Osteoblast (primary cell): ENCODE results near the gene GMCL1. TPM values are rescaled to one million over a fixed set of nuclear protein-coding genes. Genes with fewer than 3 reads are reported as not detected.

Source experiments
- DNase-seq: peaks from one replicate; pipeline ENCODE4 v3.0.0; 2011; ENCODE audit warnings: low spot score, mixed read lengths; ENCODE audit not compliant: insufficient read length; ENCODE audit errors: missing footprints
- H2AFZ ChIP-seq: 2 replicates; pipeline ENCODE4 v1.6.0; 2011; ENCODE audit warnings: mild to moderate bottlenecking, low read length
- H3K27ac ChIP-seq: 2 replicates; pipeline ENCODE4 v1.5.1; 2011; ENCODE audit warnings: mild to moderate bottlenecking, low read depth, low read length, moderate library complexity
- H3K27me3 ChIP-seq: 2 replicates; pipeline ENCODE4 v1.6.0; 2012; ENCODE audit warnings: mild to moderate bottlenecking, control low read depth, inconsistent platforms, low read length, moderate library complexity; ENCODE audit not compliant: insufficient read depth
- H3K36me3 ChIP-seq: 2 replicates; pipeline ENCODE4 v1.5.1; 2011; ENCODE audit warnings: mild to moderate bottlenecking, low read length, control low read depth, moderate library complexity; ENCODE audit not compliant: insufficient read depth
- H3K4me1 ChIP-seq: 2 replicates; pipeline ENCODE4 v1.5.1; 2011; ENCODE audit warnings: mild to moderate bottlenecking, low read length, control low read depth, moderate library complexity; ENCODE audit not compliant: insufficient read depth
- H3K4me2 ChIP-seq: 2 replicates; pipeline ENCODE4 v1.6.0; 2011; ENCODE audit warnings: mild to moderate bottlenecking, low read length; ENCODE audit not compliant: insufficient read depth
- H3K4me3 ChIP-seq: fragments of 200-600 bp; sonication (generic); 3 replicates; pipeline ENCODE4 v1.5.1; 2012; ENCODE audit warnings: mild to moderate bottlenecking, low read length, inconsistent platforms; ENCODE audit not compliant: insufficient read depth
- H3K79me2 ChIP-seq: 2 replicates; pipeline ENCODE4 v1.6.0; 2012; ENCODE audit warnings: mild to moderate bottlenecking, low read length, control low read depth, inconsistent platforms; ENCODE audit not compliant: insufficient read depth
- H3K9me3 ChIP-seq: 2 replicates; pipeline ENCODE4 v1.5.1; 2011; ENCODE audit warnings: low read depth, low read length, control low read depth
- H4K20me1 ChIP-seq: 2 replicates; pipeline ENCODE4 v1.6.0; 2012; ENCODE audit warnings: mild to moderate bottlenecking, low read length, control low read depth; ENCODE audit not compliant: insufficient read depth
- total RNA-seq: library from RNA; depleted of rRNA; stranded (reverse); fragments of >200 nt; gene quantifications from 2 replicates; pipeline ENCODE4 v1.2.3, GENCODE V29; 2012
- TF ChIP-seq, protein P1 (sequence below): IDR thresholded peaks from 2 replicates; pipeline ENCODE4 v1.5.1; 2011; ENCODE audit warnings: mild to moderate bottlenecking, low read depth, low read length, moderate library complexity; ENCODE audit errors: extremely low read depth

Gene GMCL1
- total RNA-seq, 1 donor, result 8.7 TPM

DNA sequence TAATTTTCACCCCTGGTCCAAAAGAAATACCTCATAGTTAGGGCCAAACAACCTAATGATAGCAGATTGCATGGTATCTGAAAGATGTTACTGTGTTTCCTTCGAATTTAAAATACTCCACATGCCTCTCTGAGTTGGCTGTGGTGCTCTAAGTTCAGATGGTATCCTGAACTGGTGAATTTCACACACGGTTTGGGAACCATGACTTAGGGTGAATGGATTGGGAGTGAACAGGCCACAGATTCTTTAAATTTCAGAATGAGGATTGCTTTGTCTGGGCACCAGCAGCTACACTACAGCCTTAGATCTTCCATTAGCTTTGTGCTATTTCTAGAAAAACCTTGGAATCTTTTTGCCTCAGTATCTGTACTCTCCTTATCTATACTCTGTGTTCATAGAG is 6.2 kb downstream of the GMCL1 start:
- Histone ChIP-seq H3K27me3 (no peaks in the 10 kb centered on the region), H4K20me1 (no peaks in the 10 kb centered on the region), H3K79me2 (peaks cover 47% of the 10 kb centered on the region), H2AFZ (no peak overlapping the region), H3K9me3 (no peaks in the 10 kb centered on the region), H3K4me1 (peaks cover 3% of the 10 kb centered on the region), H3K4me3 (no peak overlapping the region), H3K27ac (no peak overlapping the region), H3K4me2 (no peak overlapping the region), H3K36me3 (no peaks in the 10 kb centered on the region)
- TF ChIP-seq, protein P1, sequence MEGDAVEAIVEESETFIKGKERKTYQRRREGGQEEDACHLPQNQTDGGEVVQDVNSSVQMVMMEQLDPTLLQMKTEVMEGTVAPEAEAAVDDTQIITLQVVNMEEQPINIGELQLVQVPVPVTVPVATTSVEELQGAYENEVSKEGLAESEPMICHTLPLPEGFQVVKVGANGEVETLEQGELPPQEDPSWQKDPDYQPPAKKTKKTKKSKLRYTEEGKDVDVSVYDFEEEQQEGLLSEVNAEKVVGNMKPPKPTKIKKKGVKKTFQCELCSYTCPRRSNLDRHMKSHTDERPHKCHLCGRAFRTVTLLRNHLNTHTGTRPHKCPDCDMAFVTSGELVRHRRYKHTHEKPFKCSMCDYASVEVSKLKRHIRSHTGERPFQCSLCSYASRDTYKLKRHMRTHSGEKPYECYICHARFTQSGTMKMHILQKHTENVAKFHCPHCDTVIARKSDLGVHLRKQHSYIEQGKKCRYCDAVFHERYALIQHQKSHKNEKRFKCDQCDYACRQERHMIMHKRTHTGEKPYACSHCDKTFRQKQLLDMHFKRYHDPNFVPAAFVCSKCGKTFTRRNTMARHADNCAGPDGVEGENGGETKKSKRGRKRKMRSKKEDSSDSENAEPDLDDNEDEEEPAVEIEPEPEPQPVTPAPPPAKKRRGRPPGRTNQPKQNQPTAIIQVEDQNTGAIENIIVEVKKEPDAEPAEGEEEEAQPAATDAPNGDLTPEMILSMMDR, result no peak
- DNase-seq, result no peak

DNA sequence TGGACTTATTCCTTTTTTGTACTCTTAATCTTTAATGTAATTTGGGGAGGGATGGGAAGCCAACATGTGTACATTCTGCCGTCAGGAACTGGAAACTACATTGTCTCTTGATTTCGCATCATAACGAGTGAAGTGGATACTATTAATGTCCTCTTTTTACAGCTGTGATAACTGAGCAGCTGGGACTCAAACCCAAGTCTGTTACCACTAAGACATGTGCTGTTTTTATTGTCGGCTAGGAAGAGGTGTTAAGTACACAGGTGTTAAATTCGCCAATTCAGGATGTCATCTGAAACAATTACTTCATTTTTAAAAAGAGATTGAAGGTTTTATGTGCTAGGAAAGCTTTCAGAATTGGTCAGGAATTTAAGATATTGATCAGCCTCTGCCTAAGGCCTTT is 6.9 kb downstream of the GMCL1 start:
- H3K4me3 ChIP-seq, result no peak overlapping the region
- no peaks in the 10 kb centered on the region for H4K20me1 ChIP-seq
- DNase-seq, result no peak
- H2AFZ ChIP-seq, result no peak overlapping the region
- H3K4me1 ChIP-seq, result no peaks in the 10 kb centered on the region
- H3K4me2 ChIP-seq, result no peak overlapping the region
- H3K36me3 ChIP-seq, result no peaks in the 10 kb centered on the region
- TF ChIP-seq, protein P1, result no peak
- H3K79me2 ChIP-seq, result peaks cover 40% of the 10 kb centered on the region
- no peaks in the 10 kb centered on the region for H3K9me3 ChIP-seq
- no peaks in the 10 kb centered on the region for H3K27me3 ChIP-seq
- H3K27ac ChIP-seq, result no peak overlapping the region

DNA sequence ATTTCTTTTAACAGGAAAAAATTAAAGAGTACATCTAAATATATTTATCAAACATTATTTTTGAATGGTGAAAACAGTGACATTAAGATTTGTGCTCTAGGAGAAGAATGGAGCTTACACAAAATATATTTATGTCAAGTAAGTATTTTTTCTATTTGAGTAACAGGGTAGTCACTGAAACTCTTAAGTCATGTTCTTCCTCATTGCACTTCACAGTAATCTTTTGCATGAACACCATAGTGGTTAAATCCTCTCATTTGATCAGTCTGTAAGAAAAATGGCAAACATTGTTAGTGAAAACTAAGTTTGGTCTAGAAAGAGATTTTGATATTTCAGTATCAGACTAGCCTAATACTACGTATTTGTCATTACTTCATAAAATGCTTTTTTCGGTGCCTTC is 8.1 kb downstream of the GMCL1 start:
- Histone ChIP-seq H3K79me2 (peaks cover 29% of the 10 kb centered on the region), H3K27me3 (no peaks in the 10 kb centered on the region), H4K20me1 (no peaks in the 10 kb centered on the region), H3K4me3 (no peak overlapping the region), H3K36me3 (no peaks in the 10 kb centered on the region), H3K9me3 (no peaks in the 10 kb centered on the region), H3K4me2 (no peak overlapping the region), H2AFZ (no peak overlapping the region), H3K4me1 (no peaks in the 10 kb centered on the region), H3K27ac (no peak overlapping the region)
- DNase-seq, result no peak
- TF ChIP-seq, protein P1, result no peak

DNA sequence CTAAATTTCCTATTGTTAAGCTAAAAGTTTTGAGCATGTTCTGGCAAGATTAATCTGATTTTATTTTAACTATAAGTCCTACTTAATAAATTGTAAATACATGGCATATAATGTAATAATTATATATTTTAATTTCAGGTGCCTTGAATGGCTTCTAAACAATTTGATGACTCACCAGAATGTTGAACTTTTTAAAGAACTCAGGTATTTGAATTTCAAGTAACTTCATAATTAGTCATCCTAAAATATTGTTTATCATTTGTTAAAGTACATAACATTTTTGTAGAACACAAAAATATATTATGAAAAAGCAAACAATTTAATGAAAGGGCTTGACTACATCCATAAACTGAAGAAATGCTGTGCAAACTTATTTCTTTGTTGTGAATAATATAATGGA is 14.5 kb downstream of the GMCL1 start:
- Histone ChIP-seq H3K4me1 (no peaks in the 10 kb centered on the region), H3K36me3 (peaks cover 31% of the 10 kb centered on the region), H3K27me3 (no peaks in the 10 kb centered on the region), H3K79me2 (no peaks in the 10 kb centered on the region), H3K9me3 (no peaks in the 10 kb centered on the region), H3K4me2 (no peak overlapping the region), H2AFZ (no peak overlapping the region), H4K20me1 (no peaks in the 10 kb centered on the region), H3K4me3 (no peak overlapping the region), H3K27ac (no peak overlapping the region)
- no peak for DNase-seq
- TF ChIP-seq, protein P1, result no peak
